MM.1S (cell line): ENCODE measurements around the gene MTHFR.

Experiments
- DNase-seq: peaks from one replicate; pipeline ENCODE4 v3.0.0-alpha.2; 2015
- H2AFZ ChIP-seq: fragments of 300-600 bp; sonication (generic); 2 replicates; pipeline ENCODE4 v1.6.0; 2016; ENCODE audit warnings: antibody characterized with exemption, low read length
- H3F3A ChIP-seq: fragments of 300-600 bp; sonication (generic); 2 replicates; pipeline ENCODE4 v1.6.1; 2016; ENCODE audit warnings: mild to moderate bottlenecking, antibody characterized with exemption, low read length, moderate library complexity, mixed read lengths; ENCODE audit not compliant: insufficient read depth
- H3K27ac ChIP-seq: fragments of 300-600 bp; sonication (generic); 2 replicates; pipeline ENCODE4 v1.5.1; 2016; ENCODE audit warnings: mild to moderate bottlenecking, low read length
- H3K27me3 ChIP-seq: fragments of 300-600 bp; sonication (generic); replicated peaks from 2 replicates; pipeline ENCODE4 v1.6.0; 2016; ENCODE audit warnings: low read length; ENCODE audit not compliant: insufficient read depth
- H3K36me3 ChIP-seq: fragments of 300-600 bp; sonication (generic); replicated peaks from 2 replicates; pipeline ENCODE4 v1.6.1; 2016; ENCODE audit warnings: mild to moderate bottlenecking, low read length, mixed read lengths; ENCODE audit not compliant: insufficient read depth
- H3K4me1 ChIP-seq: fragments of 300-600 bp; sonication (generic); 2 replicates; pipeline ENCODE4 v1.6.1; 2016; ENCODE audit warnings: low read length, mixed read lengths
- H3K4me2 ChIP-seq: fragments of 300-600 bp; sonication (generic); 2 replicates; pipeline ENCODE4 v1.6.0; 2016; ENCODE audit warnings: low read depth, low read length
- H3K4me3 ChIP-seq: fragments of 300-600 bp; sonication (generic); 2 replicates; pipeline ENCODE4 v1.5.1; 2016; ENCODE audit warnings: low read length, mixed read lengths
- H3K79me2 ChIP-seq: fragments of 300-600 bp; sonication (generic); 2 replicates; pipeline ENCODE4 v1.6.1; 2016; ENCODE audit warnings: mixed run types, low read length, mixed read lengths
- H3K9ac ChIP-seq: fragments of 300-600 bp; sonication (generic); 2 replicates; pipeline ENCODE4 v1.6.1; 2016; ENCODE audit warnings: low read length, mixed read lengths
- H3K9me2 ChIP-seq: fragments of 300-600 bp; sonication (generic); replicated peaks from 2 replicates; pipeline ENCODE4 v1.6.1; 2016; ENCODE audit warnings: mild to moderate bottlenecking, low read length, mixed read lengths; ENCODE audit not compliant: insufficient read depth
- H3K9me3 ChIP-seq: fragments of 300-600 bp; sonication (generic); replicated peaks from 2 replicates; pipeline ENCODE4 v1.6.1; 2016; ENCODE audit warnings: mild to moderate bottlenecking, low read length, mixed read lengths; ENCODE audit not compliant: insufficient read depth
- H4K20me1 ChIP-seq: fragments of 300-600 bp; sonication (generic); 2 replicates; pipeline ENCODE4 v1.6.1; 2016; ENCODE audit warnings: mild to moderate bottlenecking, low read length, moderate library complexity, mixed read lengths; ENCODE audit not compliant: insufficient read depth
- EZH2 ChIP-seq: fragments of 300-600 bp; sonication (generic); optimal IDR thresholded peaks from 2 replicates; pipeline ENCODE3; 2017; ENCODE audit warnings: low read depth, mild to moderate bottlenecking, antibody characterized with exemption, low read length, mixed read lengths
- EZH2phosphoT487 ChIP-seq: fragments of 300-600 bp; sonication (generic); IDR thresholded peaks from 2 replicates; pipeline ENCODE4 v1.6.1; 2018; ENCODE audit warnings: antibody characterized with exemption, low read length
- TF ChIP-seq, protein P1 (sequence below): fragments of 300-600 bp; sonication (generic); IDR thresholded peaks from 2 replicates; pipeline ENCODE4 v1.5.1; 2016; ENCODE audit warnings: antibody characterized with exemption, low read length, mixed read lengths

The MTHFR gene

GRCh38 chr1:11735854-11736745 lies 69.7 kb downstream of the MTHFR start, which contains the start of gene AGTRAP:
AGTRAP (plus strand) TSS chr1:11736136; CDS start chr1:11736209, 73 bp downstream.
- no peaks in the 10 kb centered on the region for H3K36me3 ChIP-seq
- no peaks in the 10 kb centered on the region for H3K9me3 ChIP-seq
- TF ChIP-seq, protein P1, sequence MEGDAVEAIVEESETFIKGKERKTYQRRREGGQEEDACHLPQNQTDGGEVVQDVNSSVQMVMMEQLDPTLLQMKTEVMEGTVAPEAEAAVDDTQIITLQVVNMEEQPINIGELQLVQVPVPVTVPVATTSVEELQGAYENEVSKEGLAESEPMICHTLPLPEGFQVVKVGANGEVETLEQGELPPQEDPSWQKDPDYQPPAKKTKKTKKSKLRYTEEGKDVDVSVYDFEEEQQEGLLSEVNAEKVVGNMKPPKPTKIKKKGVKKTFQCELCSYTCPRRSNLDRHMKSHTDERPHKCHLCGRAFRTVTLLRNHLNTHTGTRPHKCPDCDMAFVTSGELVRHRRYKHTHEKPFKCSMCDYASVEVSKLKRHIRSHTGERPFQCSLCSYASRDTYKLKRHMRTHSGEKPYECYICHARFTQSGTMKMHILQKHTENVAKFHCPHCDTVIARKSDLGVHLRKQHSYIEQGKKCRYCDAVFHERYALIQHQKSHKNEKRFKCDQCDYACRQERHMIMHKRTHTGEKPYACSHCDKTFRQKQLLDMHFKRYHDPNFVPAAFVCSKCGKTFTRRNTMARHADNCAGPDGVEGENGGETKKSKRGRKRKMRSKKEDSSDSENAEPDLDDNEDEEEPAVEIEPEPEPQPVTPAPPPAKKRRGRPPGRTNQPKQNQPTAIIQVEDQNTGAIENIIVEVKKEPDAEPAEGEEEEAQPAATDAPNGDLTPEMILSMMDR, result 0 out of 2 replicates have a peak, but pooled peaks have one; percentile 11
- TF ChIP-seq EZH2 (no peak), EZH2phosphoT487 (no peak)
- peaks cover 35% of the 10 kb centered on the region for H3K4me1 ChIP-seq
- H2AFZ ChIP-seq, result peak within 1 kb of the TSS; percentile 96
- no peaks in the 10 kb centered on the region for H3K27me3 ChIP-seq
- no peaks in the 10 kb centered on the region for H4K20me1 ChIP-seq
- H3K27ac ChIP-seq, result peak within 1 kb of the TSS; percentile 65
- no peaks in the 10 kb centered on the region for H3K9me2 ChIP-seq
- peak within 1 kb of the TSS; percentile 99 for H3K4me3 ChIP-seq
- H3F3A ChIP-seq, result peaks cover 24% of the 10 kb centered on the region
- H3K9ac ChIP-seq, result peak within 1 kb of the TSS; percentile 91
- DNase-seq, result peak; percentile 95
- H3K4me2 ChIP-seq, result peak within 1 kb of the TSS; percentile 96
- H3K79me2 ChIP-seq, result peaks cover 7% of the 10 kb centered on the region
